Stimulated activated CD8-positive, alpha-beta memory T cell treated with anti-CD3 and anti-CD28 coated beads, Interleukin-15, amount 100 ng/mL, for 24 hours (primary cell): ENCODE measurements around the gene DCAF12.

Experiments used
- DNase-seq: peaks from one replicate; pipeline ENCODE4 v3.0.0-alpha.2; 2020; ENCODE audit warnings: low read depth

The DCAF12 gene

GRCh38 chr9:34125681-34126206 is 754 bp downstream of the DCAF12 start:
- DNase-seq = no peak

- no peak for DNase-seq
Observed at GRCh38 chr9:34124926-34125325, 1.6 kb downstream of the DCAF12 start.

GRCh38 chr9:34124099-34124498 is 2.4 kb downstream of the DCAF12 start:
- DNase-seq = no peak

GRCh38 chr9:34123682-34124081 is 2.8 kb downstream of the DCAF12 start:
- no peak for DNase-seq

GRCh38 chr9:34121996-34122395 is 4.5 kb downstream of the DCAF12 start:
- DNase-seq = no peak

- DNase-seq = no peak
Observed at GRCh38 chr9:34119713-34120112, 6.8 kb downstream of the DCAF12 start.

- DNase-seq = no peak
Observed at GRCh38 chr9:34114436-34114835, 12.1 kb downstream of the DCAF12 start.

GRCh38 chr9:34106110-34106509 is 20.4 kb downstream of the DCAF12 start:
- DNase-seq = no peak

GRCh38 chr9:34102796-34103195 is 23.7 kb downstream of the DCAF12 start:
- no peak for DNase-seq

GRCh38 chr9:34098307-34098706 is 28.2 kb downstream of the DCAF12 start:
- DNase-seq = no peak

- no peak for DNase-seq
Observed at GRCh38 chr9:34097865-34098264, 28.6 kb downstream of the DCAF12 start.

- no peak for DNase-seq
Observed at GRCh38 chr9:34096751-34097150, 29.7 kb downstream of the DCAF12 start.

- DNase-seq = no peak
Observed at GRCh38 chr9:34093578-34093977, 32.9 kb downstream of the DCAF12 start.

GRCh38 chr9:34089311-34089710 is 37.2 kb downstream of the DCAF12 start:
- DNase-seq = no peak

- no peak for DNase-seq
Observed at GRCh38 chr9:34087370-34087769, 39.1 kb downstream of the DCAF12 start.

GRCh38 chr9:34086864-34087263 is 39.6 kb downstream of the DCAF12 start:
- no peak for DNase-seq

- DNase-seq = no peak
Observed at GRCh38 chr9:34085581-34086500, 40.7 kb downstream of the DCAF12 start.

GRCh38 chr9:34084562-34084961 is 41.9 kb downstream of the DCAF12 start:
- DNase-seq = no peak

GRCh38 chr9:34079181-34079580 is 47.3 kb downstream of the DCAF12 start:
- no peak for DNase-seq

GRCh38 chr9:34072868-34073590 is 53.5 kb downstream of the DCAF12 start:
- no peak for DNase-seq

- no peak for DNase-seq
Observed at GRCh38 chr9:34072410-34072809, 54.1 kb downstream of the DCAF12 start.

GRCh38 chr9:34070606-34071324 is 55.7 kb downstream of the DCAF12 start:
- no peak for DNase-seq
